HG02678 (cell line): ENCODE measurements around the gene PGM2.

Experiments
- ATAC-seq: cut with Tn5 transposase; IDR thresholded peaks from one replicate; pipeline ENCODE4 v1.9.1; 2021; ENCODE audit warnings: mild to moderate bottlenecking, moderate library complexity; ENCODE audit not compliant: unreplicated experiment

The PGM2 gene

DNA sequence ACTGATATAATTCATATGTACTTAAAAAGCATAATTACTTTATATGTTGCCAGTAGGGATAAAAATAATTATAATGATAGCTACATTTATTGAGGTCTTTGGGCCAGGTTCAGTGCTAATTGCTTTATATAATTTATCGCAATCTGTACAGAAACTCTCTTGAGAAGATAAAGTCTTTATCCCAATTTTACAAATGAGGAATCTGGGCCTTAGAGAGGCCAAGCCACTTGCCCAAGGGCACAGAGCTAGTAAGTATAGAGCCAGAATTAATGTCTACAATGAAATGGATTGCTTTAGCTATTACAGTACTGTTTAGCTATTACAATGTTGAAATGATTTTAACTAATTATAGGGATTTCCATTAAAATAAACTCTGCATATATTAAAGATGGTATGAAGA is 33.8 kb downstream of the PGM2 start:
- ATAC-seq: no peak

- no peak for ATAC-seq
Observed at GRCh38 chr4:37862961-37863360, 36.5 kb downstream of the PGM2 start.

DNA sequence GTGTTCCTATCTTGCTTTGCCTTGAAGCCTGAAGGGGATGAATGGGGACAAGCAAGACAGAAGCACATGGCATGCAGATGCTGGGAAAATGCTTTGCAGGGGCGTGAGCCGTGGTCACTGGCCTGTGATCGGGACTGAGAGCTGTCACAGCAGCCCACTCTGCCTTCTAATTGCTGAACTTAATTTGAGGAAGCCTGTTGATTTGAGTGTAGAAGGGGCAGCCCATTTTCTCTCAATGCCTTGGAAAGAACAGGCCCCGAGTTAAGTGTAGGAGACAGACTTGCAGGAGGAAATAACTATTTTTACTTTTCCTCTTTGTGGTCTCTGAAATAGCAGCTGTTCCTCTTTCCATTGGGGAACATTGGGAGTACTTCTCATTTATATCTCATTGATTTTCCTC is 38.3 kb downstream of the PGM2 start:
- ATAC-seq: no peak

- no peak for ATAC-seq
Observed at GRCh38 chr4:37865450-37865849, 39.0 kb downstream of the PGM2 start.

DNA sequence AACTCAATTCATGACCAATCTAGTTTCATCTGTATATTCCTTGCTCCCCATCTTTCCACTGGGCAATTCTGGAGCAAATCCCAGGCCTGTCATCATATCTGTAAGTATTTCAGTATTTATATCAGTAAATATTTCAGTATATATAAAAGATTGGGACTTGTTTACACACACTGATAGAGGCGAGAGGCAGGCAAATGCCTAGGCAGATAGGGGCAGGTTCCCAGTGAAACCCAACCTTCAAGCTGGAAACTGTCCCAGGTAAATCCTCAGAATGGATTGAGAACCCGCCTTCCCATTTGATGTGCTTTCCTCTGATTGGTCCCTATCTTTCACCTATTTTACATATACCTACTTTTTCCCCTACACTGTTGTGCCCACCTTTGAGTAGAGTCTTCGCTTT is 40.6 kb downstream of the PGM2 start:
- ATAC-seq: no peak

- no peak for ATAC-seq
Observed at GRCh38 chr4:37868238-37868637, 41.8 kb downstream of the PGM2 start.

DNA sequence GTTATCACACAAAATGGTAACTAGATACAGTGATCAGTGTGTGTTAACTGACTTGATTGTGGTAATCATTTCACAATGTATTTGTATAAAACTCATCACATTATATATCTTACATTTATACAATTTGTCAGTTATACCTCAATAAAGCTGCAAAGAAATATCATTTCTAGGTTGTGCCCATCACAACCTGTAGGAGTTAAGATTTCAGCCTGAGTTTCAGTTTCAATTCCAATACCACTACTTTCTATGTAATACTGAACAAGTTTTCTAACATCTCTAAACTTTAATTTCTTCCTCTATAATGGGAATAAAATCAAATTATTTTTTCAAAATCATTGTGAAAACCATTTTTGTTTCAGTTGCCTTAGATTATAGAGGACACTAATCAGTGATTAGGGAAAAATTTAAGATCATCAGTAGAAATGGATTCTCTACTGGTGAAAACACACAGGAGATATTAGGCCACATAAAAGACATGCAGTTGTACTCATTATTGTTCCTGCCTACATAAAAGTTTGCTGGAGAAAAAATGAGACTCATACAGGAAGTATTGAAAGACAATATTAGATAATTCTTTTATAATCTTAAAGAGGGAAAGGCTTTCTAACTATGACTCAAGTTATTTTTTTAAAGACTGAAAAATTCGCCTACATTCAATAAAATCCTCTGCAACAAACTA is 46.0 kb downstream of the PGM2 start:
- no peak for ATAC-seq

- ATAC-seq: no peak
Observed at GRCh38 chr4:37873386-37873785, 46.9 kb downstream of the PGM2 start.

- no peak for ATAC-seq
Observed at GRCh38 chr4:37876156-37876555, 49.7 kb downstream of the PGM2 start.

DNA sequence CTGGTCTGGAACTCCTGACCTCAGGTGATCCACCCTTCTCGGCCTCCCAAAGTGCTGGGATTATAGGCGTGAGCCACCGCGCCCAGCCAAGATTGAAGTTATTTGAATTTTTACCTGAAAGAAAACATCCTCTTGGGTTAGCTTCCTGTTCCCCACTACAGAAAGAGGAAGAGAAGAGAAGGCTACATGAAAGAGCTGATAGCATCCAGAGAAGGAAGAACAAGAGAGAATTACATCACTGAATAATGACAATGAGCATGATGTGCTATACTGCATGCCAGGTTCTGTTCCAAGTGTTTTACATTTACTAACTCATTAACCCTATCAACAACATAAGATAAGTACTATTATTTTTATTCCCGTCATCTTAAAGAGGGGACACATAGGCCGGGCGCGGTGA is 52.9 kb downstream of the PGM2 start:
- ATAC-seq: no peak

DNA sequence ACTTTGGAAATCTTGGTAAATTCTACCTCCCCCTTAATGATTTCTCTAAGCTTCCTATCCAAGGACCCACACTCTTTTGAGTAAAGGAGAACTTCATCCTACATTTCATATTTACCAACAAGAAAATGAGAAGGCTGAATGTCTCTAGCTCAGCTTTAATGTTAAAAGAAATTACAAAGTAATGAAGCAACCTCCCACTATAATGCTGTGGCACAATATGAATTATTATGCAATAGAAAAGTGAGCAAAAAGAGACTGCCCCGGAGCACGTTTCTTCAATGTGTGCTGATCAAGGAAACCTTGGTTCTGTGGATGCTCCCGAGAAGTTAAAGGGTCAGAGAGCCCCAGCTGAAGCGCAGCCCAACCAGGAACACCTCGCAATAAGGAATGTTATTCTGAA is 55.3 kb downstream of the PGM2 start:
- no peak for ATAC-seq

DNA sequence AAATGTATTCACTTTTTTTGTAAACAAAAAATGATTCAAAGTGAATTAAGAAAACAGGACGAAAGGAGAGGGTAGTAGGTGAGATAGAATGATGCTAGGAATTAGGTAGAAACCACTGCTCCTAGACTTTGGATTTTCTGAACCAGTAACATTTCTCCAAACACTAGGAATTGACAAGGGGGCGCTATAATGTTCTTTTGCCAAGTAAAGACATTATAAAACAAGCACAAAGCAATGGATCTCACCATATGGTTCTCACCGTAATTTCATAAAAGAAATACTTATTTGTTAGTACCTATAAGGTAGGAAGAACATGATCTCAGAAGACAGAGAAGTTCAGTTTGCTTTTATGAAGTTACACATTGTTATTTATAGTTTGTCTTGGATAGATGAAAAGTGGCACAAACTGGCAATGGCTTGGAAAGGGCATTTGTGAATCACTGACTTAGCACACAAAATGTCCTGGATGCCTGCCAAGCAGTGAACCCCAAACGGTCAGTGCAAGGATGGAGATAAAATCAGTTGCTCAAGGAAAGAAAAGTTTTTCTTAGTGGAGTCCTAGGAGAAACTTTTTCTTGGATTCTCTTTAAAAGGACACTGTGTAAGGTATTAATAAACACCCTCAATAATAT is 56.3 kb downstream of the PGM2 start:
- ATAC-seq: no peak

DNA sequence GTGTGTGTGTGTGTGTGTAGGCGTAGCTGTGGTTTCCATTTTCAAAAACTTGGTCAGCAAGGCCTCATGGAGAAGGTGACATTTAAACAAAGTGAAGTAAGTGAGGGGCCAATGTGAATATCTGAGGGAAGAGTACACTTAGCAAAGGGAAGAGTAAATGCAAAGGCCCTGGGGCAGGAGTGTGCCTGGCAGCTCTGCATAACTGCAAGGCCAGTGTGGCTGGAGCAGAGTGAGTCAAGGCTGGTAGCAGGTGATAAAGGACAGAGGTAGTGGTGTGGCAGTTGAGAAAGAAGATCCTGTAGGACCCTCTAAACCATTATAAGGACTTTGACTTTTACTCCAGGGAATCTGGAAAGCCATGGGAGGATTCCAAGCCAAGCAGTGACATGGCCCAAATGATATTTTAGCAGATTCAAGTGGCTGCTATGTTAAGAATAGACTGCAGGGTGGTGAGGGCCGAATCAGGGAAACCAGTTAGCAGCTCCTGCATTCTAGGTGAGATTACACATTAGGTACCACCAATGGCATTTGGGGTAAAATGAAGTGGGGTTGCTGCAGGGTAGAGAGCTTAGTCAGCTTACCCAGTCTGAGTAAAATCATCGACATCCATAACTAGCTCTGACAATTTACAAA is 58.5 kb downstream of the PGM2 start:
- no peak for ATAC-seq

DNA sequence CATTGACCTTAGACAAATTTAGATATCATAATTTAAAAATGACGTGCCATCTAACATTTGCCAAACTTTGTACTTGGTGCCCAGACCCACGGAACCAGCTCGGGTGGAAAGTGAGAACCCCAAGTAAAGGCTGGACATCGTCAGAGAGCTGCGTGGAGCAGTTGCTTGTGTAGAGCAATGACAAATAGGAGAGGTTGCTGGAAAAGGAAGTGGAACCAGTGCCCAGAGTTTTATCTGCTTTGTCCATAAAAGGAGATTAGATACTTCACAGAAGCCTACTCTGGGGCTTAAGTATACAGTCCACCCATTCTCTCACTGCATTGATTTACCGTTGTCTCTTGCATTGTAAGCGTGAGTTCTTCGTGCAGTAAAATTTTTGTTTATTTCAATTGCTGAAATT is 59.0 kb downstream of the PGM2 start:
- ATAC-seq: no peak

- ATAC-seq: peak; percentile 13
Observed at GRCh38 chr4:37889849-37890800, 63.6 kb downstream of the PGM2 start.

DNA sequence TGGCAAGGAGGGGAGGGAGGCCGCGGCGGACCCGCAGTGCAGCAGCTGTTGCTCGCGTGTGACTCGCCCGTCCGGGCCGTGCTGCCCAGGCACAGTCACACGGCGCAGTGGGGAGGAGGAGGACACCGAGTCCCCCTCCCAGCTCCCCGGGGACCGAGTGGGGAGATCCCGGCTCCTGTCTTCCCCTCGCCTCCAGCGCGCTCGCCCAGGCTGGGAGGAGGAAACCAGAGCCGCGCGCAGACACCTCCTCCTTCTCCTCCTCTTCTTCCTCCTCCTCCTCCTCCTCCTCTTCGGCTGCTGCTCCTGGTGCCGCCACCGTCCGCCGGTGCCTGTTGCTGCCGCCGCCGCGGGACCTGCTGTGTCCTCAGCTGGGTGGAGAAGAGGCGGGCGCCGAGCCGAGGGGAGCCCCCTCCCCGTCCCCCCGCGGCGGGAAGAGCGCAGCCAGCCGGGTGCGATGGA is 64.3 kb downstream of the PGM2 start, which contains the start of gene TBC1D1:
Gene TBC1D1 (plus strand): TSS at position 284 of the 459 bp plus-strand sequence. CDS start 11,012 bp downstream, outside the sequence.
- ATAC-seq: peak; percentile 28

DNA sequence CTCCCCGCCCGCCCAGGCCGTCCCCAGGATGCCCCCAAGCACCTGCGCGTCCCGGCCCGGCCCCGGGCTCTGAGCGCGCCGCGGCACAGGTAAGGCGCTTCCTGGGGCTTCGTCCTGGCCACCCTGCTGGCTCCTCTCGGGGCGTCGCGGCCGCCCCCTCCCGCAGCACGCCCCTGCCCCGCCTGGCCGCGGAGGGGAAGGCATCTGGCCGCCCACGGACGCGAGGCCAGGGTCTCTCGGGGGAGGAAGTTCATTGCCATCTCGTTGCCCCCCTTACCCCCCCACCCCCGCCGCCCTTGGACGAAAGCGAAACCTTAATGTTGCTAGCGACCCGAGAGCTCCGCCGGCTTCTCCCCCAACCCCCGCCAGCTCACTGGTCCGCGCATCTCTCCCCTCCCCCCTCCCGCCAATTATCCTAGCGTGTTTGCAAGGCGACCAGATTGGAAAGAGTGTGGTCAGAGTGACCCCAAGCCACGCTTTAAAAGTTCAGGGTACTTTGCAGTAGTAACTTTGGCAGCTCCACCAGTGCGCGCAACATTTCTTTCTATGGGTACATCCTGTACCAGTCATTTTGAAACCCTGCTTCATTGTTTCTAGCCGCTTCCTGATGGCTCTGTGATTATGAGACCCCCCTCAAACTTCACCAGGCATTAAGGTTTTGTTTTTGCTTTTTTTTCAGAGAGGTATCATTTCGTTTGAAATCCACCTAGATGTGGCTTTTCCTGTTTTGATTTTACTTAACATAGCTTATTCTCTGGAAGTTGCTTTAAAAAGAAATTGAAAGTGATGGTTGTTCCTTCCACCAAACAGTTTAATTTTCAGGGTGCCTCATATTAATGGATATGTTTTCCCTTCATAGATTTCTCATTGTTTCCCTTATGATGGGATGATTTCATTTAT is 65.0 kb downstream of the PGM2 start:
- ATAC-seq: peak; percentile 52

DNA sequence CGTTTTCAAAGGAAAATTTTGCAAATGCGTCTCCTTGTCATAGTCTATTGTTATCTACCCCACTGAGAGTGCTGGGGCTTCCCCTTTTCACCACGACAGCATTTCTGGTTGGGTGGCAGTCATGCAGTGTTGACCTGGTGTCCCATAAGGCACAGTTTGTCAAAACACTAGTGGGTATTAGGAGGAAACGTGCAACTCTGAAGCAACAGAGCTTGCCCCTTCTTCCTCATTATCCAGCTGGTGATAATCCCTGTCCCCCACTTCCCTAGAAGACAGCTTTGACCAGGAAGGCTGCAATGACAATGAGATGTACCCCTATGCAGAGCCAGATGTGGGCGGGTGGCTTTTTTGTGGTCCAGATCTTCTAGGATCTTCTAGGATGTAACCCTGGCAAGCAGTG is 66.2 kb downstream of the PGM2 start:
- ATAC-seq: peak; percentile 51

DNA sequence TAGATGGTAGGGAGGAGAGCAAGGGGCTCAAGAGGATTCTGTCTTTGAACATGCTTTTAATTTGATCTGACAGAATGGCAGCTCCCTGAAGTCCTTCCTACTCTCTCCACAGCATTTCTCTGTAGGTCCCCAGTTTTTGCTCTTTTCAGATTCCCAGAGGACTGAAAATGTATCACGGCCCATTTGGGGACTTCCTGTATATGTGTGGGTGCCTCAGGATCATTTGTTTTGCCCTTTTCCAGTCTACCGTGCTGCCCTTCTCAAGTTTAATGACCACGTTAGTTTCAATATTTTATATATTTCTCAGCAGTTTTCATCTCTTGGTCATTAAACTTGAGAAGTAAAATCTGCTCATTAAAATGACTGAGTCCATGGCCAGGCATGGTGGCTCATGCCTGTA is 66.7 kb downstream of the PGM2 start:
- no peak for ATAC-seq

GRCh38 chr4:37895271-37895670 is 68.8 kb downstream of the PGM2 start:
- ATAC-seq: no peak
